Measurements from ENCODE around the gene TMEM86B.

- TF ChIP-seq CTCF (IDR thresholded peaks at IDR 0.05) (no peak), POLR2A (IDR thresholded peaks at IDR 0.05) (no peak)
Observed at GRCh38 chr19:55189403-55189835, 39.1 kb downstream of the TMEM86B start.

All from uterus (tissue), 2 donors.